A204.1 (cell line): ENCODE measurements around the gene CRKL.

ENCODE experiments used
- FAIRE-seq: peaks from 2 replicates; lab custom pipeline; 2012; peaks lifted over from hg19 to GRCh38; lab: Jason Lieb, UNC

CRKL gene

GRCh38 chr22:20983081-20983771, 66.0 kb downstream of the CRKL start:
- FAIRE-seq, result no peak

GRCh38 chr22:20985720-20986119, 68.5 kb downstream of the CRKL start:
- no peak for FAIRE-seq

- FAIRE-seq, result no peak
These were observed 69.2 kb downstream of the CRKL start for GRCh38 chr22:20986365-20986764.

GRCh38 chr22:20987375-20987774, 70.2 kb downstream of the CRKL start:
- no peak for FAIRE-seq

- no peak for FAIRE-seq
These were observed 71.5 kb downstream of the CRKL start for GRCh38 chr22:20988573-20989322.

- FAIRE-seq, result no peak
These were observed 72.3 kb downstream of the CRKL start for GRCh38 chr22:20989323-20990138.

- FAIRE-seq, result no peak
These were observed 73.3 kb downstream of the CRKL start for GRCh38 chr22:20990184-20991180.

GRCh38 chr22:20991252-20992055, 74.2 kb downstream of the CRKL start:
- no peak for FAIRE-seq

GRCh38 chr22:20992056-20992442, 74.8 kb downstream of the CRKL start:
- no peak for FAIRE-seq

- FAIRE-seq, result no peak
These were observed 75.5 kb downstream of the CRKL start for GRCh38 chr22:20992456-20993303.

- FAIRE-seq, result no peak
These were observed 76.3 kb downstream of the CRKL start for GRCh38 chr22:20993304-20994127.

- no peak for FAIRE-seq
These were observed 77.1 kb downstream of the CRKL start for GRCh38 chr22:20994128-20994901.

- FAIRE-seq, result no peak
These were observed 77.7 kb downstream of the CRKL start for GRCh38 chr22:20994902-20995241.

GRCh38 chr22:20995329-20996030, 78.3 kb downstream of the CRKL start:
- no peak for FAIRE-seq

GRCh38 chr22:20996031-20996410, 78.8 kb downstream of the CRKL start:
- FAIRE-seq, result no peak

- FAIRE-seq, result no peak
These were observed 79.7 kb downstream of the CRKL start for GRCh38 chr22:20996598-20997535.
